Cortex of kidney (tissue), 1 donor: ENCODE measurements around the gene KLHL10.

Experiments used
- DNase-seq: peaks from one replicate; lab custom pipeline; 2025; lab: John Stamatoyannopoulos, UW

Gene KLHL10

DNA sequence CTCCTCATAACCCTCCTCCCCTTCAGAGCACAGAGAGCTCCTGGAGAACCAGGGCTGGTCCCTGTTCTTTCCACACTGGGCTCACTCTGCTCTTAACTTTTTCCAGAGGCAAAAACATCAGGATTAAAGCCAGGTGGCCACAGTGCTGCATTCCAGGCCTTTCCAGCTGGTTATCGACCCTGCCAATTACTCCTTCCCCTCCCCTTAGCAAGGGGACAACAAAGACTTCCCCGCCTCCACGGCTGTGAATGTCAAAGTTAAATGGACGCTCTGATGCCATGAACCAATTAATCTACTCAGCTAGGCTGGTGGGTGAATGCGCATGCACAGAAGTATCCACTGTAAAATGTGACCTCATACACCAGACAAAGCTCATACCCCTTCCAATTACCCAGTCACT, 58.0 kb downstream of the KLHL10 start:
- no peak for DNase-seq

DNA sequence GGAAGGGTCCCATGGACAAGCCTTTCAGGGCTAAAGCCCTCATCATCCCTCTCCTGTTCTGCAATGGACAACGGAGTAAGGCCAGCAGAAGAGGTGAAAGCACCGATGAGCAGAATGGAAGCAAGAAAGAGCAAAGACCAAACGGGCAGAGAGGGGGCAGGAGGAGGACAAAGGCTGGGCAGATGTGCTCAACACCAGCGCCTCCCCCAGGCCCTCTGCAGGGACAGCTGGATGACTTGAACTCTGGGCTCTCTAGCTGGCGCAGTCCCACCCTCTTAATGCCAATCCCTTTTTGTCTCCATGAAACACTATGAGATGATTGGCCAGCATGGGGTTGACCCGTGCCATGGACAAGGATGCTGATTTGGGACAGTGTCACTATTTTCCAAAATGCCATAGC, 59.1 kb downstream of the KLHL10 start:
- DNase-seq = no peak
